Lung (tissue), 12 donors: ENCODE measurements around the gene BCL7A. TPM values are rescaled to one million over a fixed set of nuclear protein-coding genes. Genes with fewer than 3 reads are reported as not detected.

Experiments
- ATAC-seq: fragments of 200-7000 bp; cut with Tn5 transposase; one replicate; pipeline ENCODE4 v1.9.1; 2020; ENCODE audit warnings: moderate number of reproducible peaks; ENCODE audit not compliant: insufficient read depth, low FRiP score
- DNase-seq, 3 donors: peaks; one replicate each; pipeline ENCODE4 v3.0.0-alpha.2; 2013 to 2017
- H3K27ac ChIP-seq, 2 donors: one replicate each; pipeline ENCODE4 v1.5.1; 2013; ENCODE audit warnings: mild to moderate bottlenecking in 2 of 2, moderate library complexity in 2 of 2, control low read depth in 1 of 2, inconsistent platforms in 1 of 2, low read depth in 1 of 2, low read length in 1 of 2
- H3K27me3 ChIP-seq, 3 donors: one replicate each; pipeline ENCODE4 v1.5.1; 2013; ENCODE audit warnings: low read length in 2 of 3; ENCODE audit not compliant: control insufficient read depth in 3 of 3, insufficient read depth in 3 of 3
- H3K36me3 ChIP-seq, 4 donors: one replicate each; pipeline ENCODE4 v1.5.1; 2013; ENCODE audit warnings: low read length in 4 of 4, mild to moderate bottlenecking in 1 of 4, moderate library complexity in 1 of 4; ENCODE audit not compliant: control insufficient read depth in 4 of 4, insufficient read depth in 4 of 4
- H3K4me1 ChIP-seq, 5 donors: one replicate each; pipeline ENCODE4 v1.5.1; 2013; ENCODE audit warnings: low read length in 5 of 5, mild to moderate bottlenecking in 2 of 5, moderate library complexity in 1 of 5; ENCODE audit not compliant: control insufficient read depth in 5 of 5, insufficient read depth in 5 of 5
- H3K4me3 ChIP-seq: one replicate; pipeline ENCODE4 v1.5.1; 2013; ENCODE audit warnings: mild to moderate bottlenecking, control low read depth, moderate library complexity
- H3K9ac ChIP-seq, 2 donors: one replicate each; pipeline ENCODE4 v1.5.1; 2013; ENCODE audit warnings: low read length in 2 of 2, control low read depth in 1 of 2; ENCODE audit not compliant: insufficient read depth in 1 of 2
- H3K9me3 ChIP-seq, 4 donors: one replicate each; pipeline ENCODE4 v1.5.1; 2013; ENCODE audit warnings: low read length in 3 of 4, mild to moderate bottlenecking in 1 of 4, moderate library complexity in 1 of 4; ENCODE audit not compliant: control insufficient read depth in 4 of 4, insufficient read depth in 3 of 4
- WGBS, 2 donors: extraction: QIAGEN DNeasy Blood & Tissue Kit; methylation state at CpG; one replicate each; pipeline ENCODE4 v1.1.7; 2013; 5-methylcytosine and 5-hydroxymethylcytosine counted together
- polyA plus RNA-seq, 2 donors: library from polyadenylated mRNA; stranded (reverse); fragments of 200-250 nt; gene quantifications; one replicate each; pipeline ENCODE4 v1.2.1, GENCODE V29; 2013
- total RNA-seq, 2 donors: library from RNA; depleted of rRNA in 1 of 2; stranded (reverse); fragments of >200 nt in 1 of 2; gene quantifications; one replicate each; pipeline ENCODE4 v1.2.1, GENCODE V29; 2014 to 2021
- TF ChIP-seq, protein P1 (sequence below): IDR thresholded peaks from 2 replicates; pipeline ENCODE4 v1.5.1; 2012; ENCODE audit warnings: mild to moderate bottlenecking; ENCODE audit errors: control extremely low read depth, extremely low read depth
- donor health status: control.
- donor health status: control.
- donor health status: Bipolar disorder and iron deficiency.
- donor health status: healthy.
- donor health status: DM: yes; HTN: yes; CAD: no.

BCL7A gene
- total and polyA plus RNA-seq, 4 donors, result 3.4 to 21.2 (median 8.8) TPM

DNA sequence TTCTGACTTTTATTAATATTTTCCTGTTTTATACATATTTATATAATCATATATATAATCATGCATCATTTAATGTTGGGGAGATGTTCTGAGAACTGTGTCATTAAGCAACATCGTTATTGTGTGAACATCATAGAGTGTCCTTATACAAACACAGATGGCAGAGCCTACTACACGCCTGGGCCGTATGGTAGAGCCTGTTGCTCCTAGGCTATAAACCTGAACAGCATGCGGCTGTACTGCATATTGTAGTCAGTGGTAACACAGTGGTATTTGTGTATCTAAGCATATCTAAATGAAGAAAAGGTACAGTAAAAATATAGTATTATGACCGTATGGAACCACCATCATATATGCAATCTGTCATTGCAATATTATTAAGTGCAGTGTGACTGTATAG lies 44.7 kb upstream of the BCL7A start:
- no peaks in the 10 kb centered on the region for H3K27me3 ChIP-seq
- H3K4me1 ChIP-seq, result peaks cover 0 to 7% (median 0%) of the 10 kb centered on the region in 5 donors
- H3K9ac ChIP-seq, result no peak overlapping the region
- ATAC-seq (no peak), DNase-seq (no peak)
- no peak overlapping the region for H3K27ac ChIP-seq
- TF ChIP-seq, protein P1, sequence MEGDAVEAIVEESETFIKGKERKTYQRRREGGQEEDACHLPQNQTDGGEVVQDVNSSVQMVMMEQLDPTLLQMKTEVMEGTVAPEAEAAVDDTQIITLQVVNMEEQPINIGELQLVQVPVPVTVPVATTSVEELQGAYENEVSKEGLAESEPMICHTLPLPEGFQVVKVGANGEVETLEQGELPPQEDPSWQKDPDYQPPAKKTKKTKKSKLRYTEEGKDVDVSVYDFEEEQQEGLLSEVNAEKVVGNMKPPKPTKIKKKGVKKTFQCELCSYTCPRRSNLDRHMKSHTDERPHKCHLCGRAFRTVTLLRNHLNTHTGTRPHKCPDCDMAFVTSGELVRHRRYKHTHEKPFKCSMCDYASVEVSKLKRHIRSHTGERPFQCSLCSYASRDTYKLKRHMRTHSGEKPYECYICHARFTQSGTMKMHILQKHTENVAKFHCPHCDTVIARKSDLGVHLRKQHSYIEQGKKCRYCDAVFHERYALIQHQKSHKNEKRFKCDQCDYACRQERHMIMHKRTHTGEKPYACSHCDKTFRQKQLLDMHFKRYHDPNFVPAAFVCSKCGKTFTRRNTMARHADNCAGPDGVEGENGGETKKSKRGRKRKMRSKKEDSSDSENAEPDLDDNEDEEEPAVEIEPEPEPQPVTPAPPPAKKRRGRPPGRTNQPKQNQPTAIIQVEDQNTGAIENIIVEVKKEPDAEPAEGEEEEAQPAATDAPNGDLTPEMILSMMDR, result no peak
- peaks cover 0 to 5% (median 0%) of the 10 kb centered on the region in 4 donors for H3K9me3 ChIP-seq
- no peaks in the 10 kb centered on the region for H3K36me3 ChIP-seq
- 97 to 98% methylated on average over 5 of the region's 5 CpGs for WGBS, 2 donors
- no peak overlapping the region for H3K4me3 ChIP-seq

DNA sequence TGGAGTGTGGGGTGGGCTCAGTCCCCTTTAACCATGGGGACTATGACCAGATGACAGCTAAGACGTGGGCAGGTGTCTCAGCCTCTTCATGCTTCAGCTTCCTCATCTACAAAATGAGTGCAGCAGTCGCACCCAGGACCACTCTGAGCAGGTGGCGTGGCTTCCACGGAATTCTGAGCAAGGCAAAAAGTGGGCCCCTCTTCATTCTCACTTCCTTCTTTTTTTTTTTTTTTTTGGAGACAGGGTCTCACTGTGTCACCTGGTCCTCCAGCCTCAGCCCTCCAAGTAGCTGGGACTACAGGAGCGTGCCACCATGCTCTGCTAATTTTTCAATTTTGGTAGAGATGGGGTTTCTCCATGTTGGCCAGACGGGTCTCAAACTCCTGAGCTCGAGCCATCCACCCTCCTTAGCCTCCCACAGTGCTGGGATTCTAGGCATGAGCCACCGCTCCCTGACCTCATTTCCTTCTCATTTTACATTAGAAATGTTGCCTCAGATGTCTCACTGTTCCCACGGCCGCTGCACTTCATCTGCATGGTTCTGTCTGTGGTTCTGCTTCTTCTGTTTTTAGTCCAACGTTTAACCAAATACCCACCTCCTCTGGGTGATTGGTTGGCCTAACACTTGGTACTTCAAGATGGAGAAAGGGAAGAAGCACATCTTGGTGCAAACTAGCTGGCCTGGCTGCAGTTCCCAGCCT lies 41.3 kb upstream of the BCL7A start:
- Histone ChIP-seq H3K27me3 (no peaks in the 10 kb centered on the region), H3K36me3 (no peaks in the 10 kb centered on the region), H3K9ac (no peak overlapping the region), H3K27ac (no peak overlapping the region), H3K4me1 (no peaks in the 10 kb centered on the region), H3K9me3 (no peaks in the 10 kb centered on the region), H3K4me3 (no peak overlapping the region)
- peak; percentile 58 for ATAC-seq
- TF ChIP-seq, protein P1, result no peak
- 36 to 60% methylated on average over 11 of the region's 11 CpGs for WGBS, 2 donors
- DNase-seq, result no peak

DNA sequence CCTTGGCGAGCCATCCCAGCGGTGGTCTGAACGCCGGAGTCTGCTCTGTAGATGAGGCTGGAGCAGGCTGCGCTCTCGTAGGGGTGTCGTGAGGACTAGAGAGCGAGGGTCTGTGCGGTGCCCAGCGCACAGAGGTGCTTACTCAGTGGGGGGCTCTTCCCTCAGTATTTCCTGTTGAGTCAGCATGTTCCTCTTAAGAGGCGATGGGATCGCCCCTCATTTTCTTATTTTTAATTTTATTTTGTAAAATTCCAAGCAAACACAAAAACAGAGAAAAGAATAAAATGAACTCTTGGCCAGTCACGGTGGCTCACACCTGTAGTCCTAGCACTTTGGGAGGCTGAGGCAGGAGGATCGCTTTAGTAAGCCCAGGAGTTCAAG lies 40.8 kb upstream of the BCL7A start:
- no peak for DNase-seq
- no peak for ATAC-seq
- Histone ChIP-seq H3K4me1 (no peaks in the 10 kb centered on the region), H3K27ac (no peak overlapping the region), H3K36me3 (no peaks in the 10 kb centered on the region), H3K27me3 (no peaks in the 10 kb centered on the region), H3K4me3 (no peak overlapping the region), H3K9ac (no peak overlapping the region), H3K9me3 (no peaks in the 10 kb centered on the region)
- TF ChIP-seq, protein P1, result no peak
- 54 to 83% methylated on average over 14 of the region's 14 CpGs for WGBS, 2 donors

DNA sequence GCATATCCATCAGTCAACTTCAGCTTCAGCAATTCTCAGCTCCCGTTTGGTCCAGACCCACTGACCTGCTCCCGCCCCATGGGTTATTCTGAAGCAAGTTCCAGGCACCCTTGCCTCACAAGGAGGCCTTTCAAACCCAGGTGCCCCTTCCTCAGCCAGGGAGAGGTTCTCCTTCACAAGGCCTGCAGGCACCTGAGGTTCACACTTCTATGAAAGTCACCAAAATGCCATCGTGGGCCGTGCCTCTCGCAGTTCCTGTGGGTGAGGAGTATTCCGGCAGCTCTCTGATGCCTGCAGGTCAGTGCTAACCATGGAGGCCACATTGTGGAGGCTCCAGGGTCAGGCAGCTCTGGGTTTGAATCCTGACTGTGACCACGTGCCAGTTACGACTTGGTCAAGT lies 40.2 kb upstream of the BCL7A start:
- no peaks in the 10 kb centered on the region for H3K4me1 ChIP-seq
- DNase-seq (no peak), ATAC-seq (no peak)
- no peak overlapping the region for H3K9ac ChIP-seq
- TF ChIP-seq, protein P1, result no peak
- no peak overlapping the region for H3K27ac ChIP-seq
- no peaks in the 10 kb centered on the region for H3K36me3 ChIP-seq
- H3K9me3 ChIP-seq, result no peaks in the 10 kb centered on the region
- H3K4me3 ChIP-seq, result no peak overlapping the region
- 86 to 89% methylated on average over 8 of the region's 8 CpGs for WGBS, 2 donors
- H3K27me3 ChIP-seq, result no peaks in the 10 kb centered on the region
